ENCODE measurements around the gene SLC16A8. TPM values are rescaled to one million over a fixed set of nuclear protein-coding genes. Genes with fewer than 3 reads are reported as not detected.

SLC16A8 gene
- total RNA-seq, 1 experiment from 2014 or later: 1.1 TPM

GRCh38 chr22:38075961-38076360 lies 8.0 kb downstream of the SLC16A8 start:
- no peak overlapping the region for H4K5ac ChIP-seq (ENCODE audit: insufficient read length, low read depth, low read length)
- DNase-seq: no peak
- Mint-ChIP-seq H3K36me3 (ENCODE audit: insufficient read depth in 1 of 3, low read depth in 3 of 3) (peaks cover 6 to 39% (median 21%) of the 10 kb centered on the region in 3 experiments; a peak in 6 of 7 replicates), H3K9me3 (no peaks in the 10 kb centered on the region), H3K4me1 (peaks cover 0 to 6% of the 10 kb centered on the region in 2 experiments; a peak in 2 of 4 replicates), H3K4me3 (no peak overlapping the region), H3K27ac (no peak overlapping the region), H3K27me3 (ENCODE audit: low read depth) (peaks cover 15% of the 10 kb centered on the region)
- no CpG with 5 or more reads among the region's 13 CpGs for WGBS (ENCODE audit: extremely low coverage, insufficient read length, low lambda C conversion rate)
- no peak overlapping the region for H2BK15ac ChIP-seq (ENCODE audit: low read depth, low read length)
- no peak overlapping the region for H3K9ac ChIP-seq (ENCODE audit: extremely low read depth, insufficient read length, low read length)
- no peak overlapping the region for H3K4ac ChIP-seq (ENCODE audit: low read depth, low read length)
- no peak overlapping the region for H4K8ac ChIP-seq (replicated peaks; ENCODE audit: insufficient read length, low read depth, low read length)
- no peak overlapping the region for H3K14ac ChIP-seq (ENCODE audit: insufficient read depth, low read length)
- H3K56ac ChIP-seq (ENCODE audit: insufficient read length, low read depth, low read length): no peak overlapping the region
- no peak overlapping the region for H3T11ph ChIP-seq (ENCODE audit: low read length)
- no peaks in the 10 kb centered on the region for H3K4me1 ChIP-seq (ENCODE audit: insufficient read depth, low read length)
- H2AK5ac ChIP-seq (ENCODE audit: insufficient read length, low read length): no peak overlapping the region
- no peak overlapping the region for H4K91ac ChIP-seq (ENCODE audit: insufficient read length, low read depth, low read length)
- H2BK120ac ChIP-seq (ENCODE audit: low read depth, low read length, poor library complexity, severe bottlenecking): no peak overlapping the region
- no peak overlapping the region for H2BK5ac ChIP-seq (ENCODE audit: insufficient read length, low read length)
- H3K4me2 ChIP-seq (ENCODE audit: insufficient read depth, insufficient read length, low read length): no peak overlapping the region
- no peak for TF ChIP-seq CTCF (conservative IDR thresholded peaks at IDR 0.05)
- H2AFZ ChIP-seq (ENCODE audit: low read length): no peak overlapping the region
- H3K79me1 ChIP-seq (ENCODE audit: insufficient read depth, low read depth, low read length, poor library complexity, severe bottlenecking): no peaks in the 10 kb centered on the region
- no peaks in the 10 kb centered on the region for H3K9me3 ChIP-seq (ENCODE audit: control insufficient read depth, low read depth, low read length)
- H3K23ac ChIP-seq (ENCODE audit: insufficient read length, low read depth, low read length): no peak overlapping the region
- no peak overlapping the region for H2BK12ac ChIP-seq (ENCODE audit: insufficient read length, low read depth, low read length)
- H3K27me3 ChIP-seq (ENCODE audit: insufficient read depth, low read length): no peaks in the 10 kb centered on the region
- no peak overlapping the region for H2BK20ac ChIP-seq (ENCODE audit: low read depth, low read length, poor library complexity, severe bottlenecking)
- H3K27ac ChIP-seq (ENCODE audit: insufficient read length, low read depth, low read length): no peak overlapping the region
- H3K23me2 ChIP-seq (ENCODE audit: insufficient read length, low read depth, low read length, poor library complexity, severe bottlenecking): no peaks in the 10 kb centered on the region
- no peaks in the 10 kb centered on the region for H4K20me1 ChIP-seq (ENCODE audit: control insufficient read depth, insufficient read depth, insufficient read length)
- H3K79me2 ChIP-seq (ENCODE audit: insufficient read depth, low read length): no peaks in the 10 kb centered on the region
- no peak overlapping the region for H3K18ac ChIP-seq (ENCODE audit: insufficient read length, low read depth, low read length)
